GM23338 (cell line): Measurements from ENCODE around the gene F2RL2.

Experiments used
- CTCF ChIP-seq, 2 experiments: fragments of 200-600 bp in 1 of 2; sonication (generic) in 1 of 2; conservative IDR thresholded peaks; 2 replicates each; pipeline versions ENCODE4 v1.5.1 to v1.6.1; 2016 to 2017; ENCODE audit warnings: antibody characterized with exemption in 2 of 2, low read depth in 2 of 2, mild to moderate bottlenecking in 2 of 2, moderate library complexity in 1 of 2
- EZH2 ChIP-seq: fragments of 200-600 bp; sonication (generic); IDR thresholded peaks from one replicate; pipeline ENCODE4 v1.8.0; 2017; ENCODE audit warnings: antibody characterized with exemption, mild to moderate bottlenecking, low read depth; ENCODE audit not compliant: unreplicated experiment
- EZH2phosphoT487 ChIP-seq: fragments of 200-600 bp; sonication (generic); IDR thresholded peaks from one replicate; pipeline ENCODE4 v1.8.1; 2018; ENCODE audit warnings: antibody characterized with exemption; ENCODE audit not compliant: unreplicated experiment
- JUNB ChIP-seq: IDR thresholded peaks from one replicate; pipeline ENCODE4 v1.6.1; 2016; ENCODE audit warnings: antibody characterized with exemption; ENCODE audit not compliant: unreplicated experiment
- POLR2AphosphoS5 ChIP-seq: IDR thresholded peaks from 2 replicates; pipeline ENCODE4 v1.6.1; 2016; ENCODE audit warnings: antibody characterized with exemption, low read depth
- STAT1 ChIP-seq: IDR thresholded peaks from one replicate; pipeline ENCODE4 v1.6.1; 2016; ENCODE audit warnings: antibody characterized with exemption; ENCODE audit not compliant: unreplicated experiment
- TF ChIP-seq, protein P1 (sequence below): IDR thresholded peaks from one replicate; pipeline ENCODE4 v1.6.1; 2018; ENCODE audit warnings: antibody characterized with exemption; ENCODE audit not compliant: unreplicated experiment

GRCh38 chr5:76583163-76584047 is 39.8 kb downstream of the F2RL2 start:
- no peak for TF ChIP-seq POLR2AphosphoS5
- peak in 1 of 2 experiments; percentile 58; a peak in 3 of 4 replicates for TF ChIP-seq CTCF (conservative IDR thresholded peaks at IDR 0.05; ENCODE audit: low read depth in 2 of 2)
- no peak for TF ChIP-seq EZH2
- TF ChIP-seq STAT1, result no peak
- TF ChIP-seq, protein P1, sequence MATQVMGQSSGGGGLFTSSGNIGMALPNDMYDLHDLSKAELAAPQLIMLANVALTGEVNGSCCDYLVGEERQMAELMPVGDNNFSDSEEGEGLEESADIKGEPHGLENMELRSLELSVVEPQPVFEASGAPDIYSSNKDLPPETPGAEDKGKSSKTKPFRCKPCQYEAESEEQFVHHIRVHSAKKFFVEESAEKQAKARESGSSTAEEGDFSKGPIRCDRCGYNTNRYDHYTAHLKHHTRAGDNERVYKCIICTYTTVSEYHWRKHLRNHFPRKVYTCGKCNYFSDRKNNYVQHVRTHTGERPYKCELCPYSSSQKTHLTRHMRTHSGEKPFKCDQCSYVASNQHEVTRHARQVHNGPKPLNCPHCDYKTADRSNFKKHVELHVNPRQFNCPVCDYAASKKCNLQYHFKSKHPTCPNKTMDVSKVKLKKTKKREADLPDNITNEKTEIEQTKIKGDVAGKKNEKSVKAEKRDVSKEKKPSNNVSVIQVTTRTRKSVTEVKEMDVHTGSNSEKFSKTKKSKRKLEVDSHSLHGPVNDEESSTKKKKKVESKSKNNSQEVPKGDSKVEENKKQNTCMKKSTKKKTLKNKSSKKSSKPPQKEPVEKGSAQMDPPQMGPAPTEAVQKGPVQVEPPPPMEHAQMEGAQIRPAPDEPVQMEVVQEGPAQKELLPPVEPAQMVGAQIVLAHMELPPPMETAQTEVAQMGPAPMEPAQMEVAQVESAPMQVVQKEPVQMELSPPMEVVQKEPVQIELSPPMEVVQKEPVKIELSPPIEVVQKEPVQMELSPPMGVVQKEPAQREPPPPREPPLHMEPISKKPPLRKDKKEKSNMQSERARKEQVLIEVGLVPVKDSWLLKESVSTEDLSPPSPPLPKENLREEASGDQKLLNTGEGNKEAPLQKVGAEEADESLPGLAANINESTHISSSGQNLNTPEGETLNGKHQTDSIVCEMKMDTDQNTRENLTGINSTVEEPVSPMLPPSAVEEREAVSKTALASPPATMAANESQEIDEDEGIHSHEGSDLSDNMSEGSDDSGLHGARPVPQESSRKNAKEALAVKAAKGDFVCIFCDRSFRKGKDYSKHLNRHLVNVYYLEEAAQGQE, result no peak
- TF ChIP-seq EZH2phosphoT487, result no peak
- no peak for TF ChIP-seq JUNB
